OCI-LY3 (cell line): Measurements from ENCODE around the gene USP4.

Source experiments
- H2AFZ ChIP-seq: fragments of 200-600, 300-600 bp; shearing (Covaris generic); 2 replicates; pipeline ENCODE4 v1.6.0; 2014; ENCODE audit warnings: antibody characterized with exemption, low read depth, low read length
- H3K27ac ChIP-seq: fragments of 200-600, 300-600 bp; sonication (generic); 2 replicates; pipeline ENCODE4 v1.5.1; 2014; ENCODE audit warnings: mild to moderate bottlenecking, low read length, moderate library complexity, mixed read lengths
- H3K27me3 ChIP-seq: fragments of 200-600, 300-600 bp; sonication (generic); 2 replicates; pipeline ENCODE4 v1.6.1; 2014; ENCODE audit warnings: low read depth, low read length, mixed read lengths
- H3K36me3 ChIP-seq: fragments of 200-600, 300-600 bp; sonication (generic); replicated peaks from 2 replicates; pipeline ENCODE3; 2014; ENCODE audit warnings: low read depth, low read length, mixed read lengths
- H3K4me1 ChIP-seq: fragments of 300-600, 200-600 bp; sonication (generic); 2 replicates; pipeline ENCODE4 v1.6.1; 2014; ENCODE audit warnings: low read length, mixed read lengths
- H3K4me2 ChIP-seq: fragments of 200-600, 300-600 bp; sonication (generic); 2 replicates; pipeline ENCODE4 v1.6.1; 2014; ENCODE audit warnings: low read length, mixed read lengths
- H3K4me3 ChIP-seq: fragments of 300-600, 200-600 bp; sonication (generic); 2 replicates; pipeline ENCODE4 v1.5.1; 2014; ENCODE audit warnings: antibody characterized with exemption, mild to moderate bottlenecking, low read length, moderate library complexity
- H3K79me2 ChIP-seq: fragments of 300-600, 200-600 bp; shearing (Covaris generic); 2 replicates; pipeline ENCODE4 v1.6.1; 2014; ENCODE audit warnings: mild to moderate bottlenecking, low read length, mixed read lengths
- H3K9ac ChIP-seq: fragments of 300-600, 200-600 bp; shearing (Covaris generic); 2 replicates; pipeline ENCODE4 v1.6.0; 2014; ENCODE audit warnings: mild to moderate bottlenecking, low read length, moderate library complexity
- H3K9me3 ChIP-seq: fragments of 200-600, 300-600 bp; shearing (Covaris generic); 2 replicates; pipeline ENCODE4 v1.6.1; 2014; ENCODE audit warnings: low read length, mixed read lengths; ENCODE audit not compliant: insufficient read depth
- H4K20me1 ChIP-seq: fragments of 200-600, 300-600 bp; sonication (generic); 2 replicates; pipeline ENCODE4 v1.6.1; 2016; ENCODE audit warnings: low read length, mixed read lengths; ENCODE audit not compliant: insufficient read depth
- CTCF ChIP-seq: fragments of 200-600, 300-600 bp; sonication (generic); IDR thresholded peaks from 2 replicates; pipeline ENCODE4 v1.5.1; 2014; ENCODE audit warnings: antibody characterized with exemption, low read length, low read depth
- EZH2phosphoT487 ChIP-seq: fragments of 200-600 bp; shearing (Covaris generic); IDR thresholded peaks from 2 replicates; pipeline ENCODE4 v1.6.1; 2018; ENCODE audit warnings: antibody characterized with exemption, mixed run types, low read depth

Gene USP4

GRCh38 chr3:49377483-49377882, 37.6 kb upstream of the USP4 start:
- H3K4me3 ChIP-seq: no peak overlapping the region
- H3K9me3 ChIP-seq: no peaks in the 10 kb centered on the region
- H2AFZ ChIP-seq: no peak overlapping the region
- no peaks in the 10 kb centered on the region for H3K4me1 ChIP-seq
- H3K36me3 ChIP-seq: peaks cover 36% of the 10 kb centered on the region
- TF ChIP-seq EZH2phosphoT487: no peak
- no peak for TF ChIP-seq CTCF
- H4K20me1 ChIP-seq: peaks cover 66% of the 10 kb centered on the region
- no peak overlapping the region for H3K27ac ChIP-seq
- H3K27me3 ChIP-seq: no peaks in the 10 kb centered on the region
- H3K9ac ChIP-seq: no peak overlapping the region
- peaks cover 99% of the 10 kb centered on the region for H3K79me2 ChIP-seq
- H3K4me2 ChIP-seq: no peak overlapping the region

GRCh38 chr3:49371946-49372345, 32.1 kb upstream of the USP4 start:
- H3K9me3 ChIP-seq: no peaks in the 10 kb centered on the region
- H3K4me3 ChIP-seq: no peak overlapping the region
- no peak for TF ChIP-seq EZH2phosphoT487
- TF ChIP-seq CTCF: no peak
- H3K27ac ChIP-seq: no peak overlapping the region
- peaks cover 29% of the 10 kb centered on the region for H4K20me1 ChIP-seq
- H3K36me3 ChIP-seq: peaks cover 54% of the 10 kb centered on the region
- no peak overlapping the region for H3K4me2 ChIP-seq
- peaks cover 89% of the 10 kb centered on the region for H3K79me2 ChIP-seq
- no peak overlapping the region for H2AFZ ChIP-seq
- no peaks in the 10 kb centered on the region for H3K27me3 ChIP-seq
- no peaks in the 10 kb centered on the region for H3K4me1 ChIP-seq
- H3K9ac ChIP-seq: no peak overlapping the region

- Histone ChIP-seq H3K9ac (no peak overlapping the region), H4K20me1 (peaks cover 27% of the 10 kb centered on the region), H2AFZ (no peak overlapping the region), H3K79me2 (peaks cover 89% of the 10 kb centered on the region), H3K9me3 (no peaks in the 10 kb centered on the region), H3K4me2 (no peak overlapping the region), H3K27ac (no peak overlapping the region), H3K36me3 (peaks cover 65% of the 10 kb centered on the region), H3K4me1 (no peaks in the 10 kb centered on the region), H3K4me3 (no peak overlapping the region), H3K27me3 (no peaks in the 10 kb centered on the region)
- TF ChIP-seq EZH2phosphoT487 (no peak), CTCF (no peak)
These were observed 30.9 kb upstream of the USP4 start for GRCh38 chr3:49370585-49371290.

GRCh38 chr3:49362561-49362960, 22.7 kb upstream of the USP4 start:
- H4K20me1 ChIP-seq: peaks cover 4% of the 10 kb centered on the region; the same call in 1 of the 2 replicates
- peaks cover 45% of the 10 kb centered on the region for H3K36me3 ChIP-seq
- H2AFZ ChIP-seq: no peak overlapping the region
- H3K9me3 ChIP-seq: no peaks in the 10 kb centered on the region
- H3K27me3 ChIP-seq: no peaks in the 10 kb centered on the region
- H3K4me1 ChIP-seq: peaks cover 11% of the 10 kb centered on the region
- no peak overlapping the region for H3K27ac ChIP-seq
- no peak overlapping the region for H3K9ac ChIP-seq
- peaks cover 45% of the 10 kb centered on the region for H3K79me2 ChIP-seq
- no peak overlapping the region for H3K4me2 ChIP-seq
- TF ChIP-seq EZH2phosphoT487 (no peak), CTCF (no peak)
- H3K4me3 ChIP-seq: no peak overlapping the region
